Body of pancreas (tissue), 4 donors: ENCODE results near the gene CHST9.

ENCODE experiments used
- CTCF ChIP-seq, 7 experiments: fragments of 450-650 bp in 4 of 7; fragments of 200-600 bp in 3 of 7; sonication (generic) in 3 of 7; IDR thresholded peaks; one replicate each; pipeline ENCODE4 v1.5.1; 2016 to 2019; ENCODE audit warnings: antibody characterized with exemption in 7 of 7
- POLR2A ChIP-seq, 3 donors: fragments of 450-650 bp; IDR thresholded peaks; one replicate each; pipeline ENCODE4 v1.6.1; 2016; ENCODE audit warnings: antibody characterized with exemption in 3 of 3, mild to moderate bottlenecking in 2 of 3

- TF ChIP-seq POLR2A (IDR thresholded peaks at IDR 0.05) = no peak
- no peak for TF ChIP-seq CTCF (IDR thresholded peaks at IDR 0.05)
Measured at GRCh38 chr18:27054926-27055325, 130.2 kb downstream of the CHST9 start.
